ENCODE data around the gene BAHD1.

- TF ChIP-seq CTCF (IDR thresholded peaks at IDR 0.05) (no peak), POLR2A (IDR thresholded peaks at IDR 0.05) (no peak)
These were observed 21.2 kb downstream of the BAHD1 start for GRCh38 chr15:40461958-40462357.

Data from body of pancreas (tissue), 4 donors.